ENCODE data around the gene RETREG2. TPM values are rescaled to one million over a fixed set of nuclear protein-coding genes. Genes with fewer than 3 reads are reported as not detected.
A peak's percentile ranks its signal among the peaks of the same experiment; 100 is the strongest.

The RETREG2 gene
- total RNA-seq, 1 experiment from 2014 or later = 46.7 TPM

GRCh38 chr2:219161097-219161496, 17.0 kb upstream of the RETREG2 start:
- Histone ChIP-seq H2BK5ac (ENCODE audit: insufficient read length, low read length) (no peak overlapping the region), H4K20me1 (ENCODE audit: control insufficient read depth, insufficient read depth, insufficient read length) (no peaks in the 10 kb centered on the region), H3K56ac (ENCODE audit: insufficient read length, low read depth, low read length) (no peak overlapping the region), H2AK5ac (ENCODE audit: insufficient read length, low read length) (no peak overlapping the region), H3K4me2 (ENCODE audit: insufficient read depth, insufficient read length, low read length) (peak overlapping the region; percentile 86), H3K27ac (ENCODE audit: insufficient read length, low read depth, low read length) (no peak overlapping the region), H3K79me2 (ENCODE audit: insufficient read depth, low read length) (no peaks in the 10 kb centered on the region), H4K91ac (ENCODE audit: insufficient read length, low read depth, low read length) (no peak overlapping the region), H2BK120ac (ENCODE audit: low read depth, low read length, poor library complexity, severe bottlenecking) (no peak overlapping the region), H3K23ac (ENCODE audit: insufficient read length, low read depth, low read length) (no peak overlapping the region), H2BK15ac (ENCODE audit: low read depth, low read length) (no peak overlapping the region), H4K8ac (replicated peaks; ENCODE audit: insufficient read length, low read depth, low read length) (no peak overlapping the region), H4K5ac (ENCODE audit: insufficient read length, low read depth, low read length) (no peak overlapping the region), H2BK20ac (ENCODE audit: low read depth, low read length, poor library complexity, severe bottlenecking) (no peak overlapping the region), H3K9ac (ENCODE audit: extremely low read depth, insufficient read length, low read length) (no peak overlapping the region), H3K14ac (ENCODE audit: insufficient read depth, low read length) (no peak overlapping the region), H3K18ac (ENCODE audit: insufficient read length, low read depth, low read length) (no peak overlapping the region), H3T11ph (ENCODE audit: low read length) (no peak overlapping the region), H3K4me1 (ENCODE audit: insufficient read depth, low read length) (no peaks in the 10 kb centered on the region), H3K27me3 (ENCODE audit: insufficient read depth, low read length) (no peaks in the 10 kb centered on the region; the same call in 1 of the 2 replicates), H3K23me2 (ENCODE audit: insufficient read length, low read depth, low read length, poor library complexity, severe bottlenecking) (peaks cover 5% of the 10 kb centered on the region), H2BK12ac (ENCODE audit: insufficient read length, low read depth, low read length) (no peak overlapping the region), H3K9me3 (ENCODE audit: control insufficient read depth, low read depth, low read length) (no peaks in the 10 kb centered on the region), H3K4ac (ENCODE audit: low read depth, low read length) (no peak overlapping the region), H3K79me1 (ENCODE audit: insufficient read depth, low read depth, low read length, poor library complexity, severe bottlenecking) (no peaks in the 10 kb centered on the region), H2AFZ (ENCODE audit: low read length) (no peak overlapping the region)
- H3K4me1 Mint-ChIP-seq = peaks cover 15 to 22% of the 10 kb centered on the region in 2 experiments
- H3K27me3 Mint-ChIP-seq (ENCODE audit: low read depth) = peaks cover 18% of the 10 kb centered on the region
- H3K9me3 Mint-ChIP-seq = no peaks in the 10 kb centered on the region
- peak overlapping the region; percentile 82 to 91 for H3K4me3 Mint-ChIP-seq
- no peak overlapping the region for H3K27ac Mint-ChIP-seq
- peaks cover 3 to 12% (median 8%) of the 10 kb centered on the region in 3 experiments; a peak in 6 of 7 replicates for H3K36me3 Mint-ChIP-seq (ENCODE audit: insufficient read depth in 1 of 3, low read depth in 3 of 3)
- DNase-seq = no peak
- TF ChIP-seq, protein P1, sequence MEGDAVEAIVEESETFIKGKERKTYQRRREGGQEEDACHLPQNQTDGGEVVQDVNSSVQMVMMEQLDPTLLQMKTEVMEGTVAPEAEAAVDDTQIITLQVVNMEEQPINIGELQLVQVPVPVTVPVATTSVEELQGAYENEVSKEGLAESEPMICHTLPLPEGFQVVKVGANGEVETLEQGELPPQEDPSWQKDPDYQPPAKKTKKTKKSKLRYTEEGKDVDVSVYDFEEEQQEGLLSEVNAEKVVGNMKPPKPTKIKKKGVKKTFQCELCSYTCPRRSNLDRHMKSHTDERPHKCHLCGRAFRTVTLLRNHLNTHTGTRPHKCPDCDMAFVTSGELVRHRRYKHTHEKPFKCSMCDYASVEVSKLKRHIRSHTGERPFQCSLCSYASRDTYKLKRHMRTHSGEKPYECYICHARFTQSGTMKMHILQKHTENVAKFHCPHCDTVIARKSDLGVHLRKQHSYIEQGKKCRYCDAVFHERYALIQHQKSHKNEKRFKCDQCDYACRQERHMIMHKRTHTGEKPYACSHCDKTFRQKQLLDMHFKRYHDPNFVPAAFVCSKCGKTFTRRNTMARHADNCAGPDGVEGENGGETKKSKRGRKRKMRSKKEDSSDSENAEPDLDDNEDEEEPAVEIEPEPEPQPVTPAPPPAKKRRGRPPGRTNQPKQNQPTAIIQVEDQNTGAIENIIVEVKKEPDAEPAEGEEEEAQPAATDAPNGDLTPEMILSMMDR (conservative IDR thresholded peaks at IDR 0.05) = no peak
- WGBS (ENCODE audit: extremely low coverage, insufficient read length, low lambda C conversion rate) = no CpG with 5 or more reads among the region's 4 CpGs
